HEK293 (cell line): ENCODE measurements around the gene CAV1.

Experiments
- CTCF ChIA-PET: fragments of 350-600 bp; formaldehyde crosslinking; extraction: SDS; loops from one replicate; lab custom pipeline; 2021; ENCODE audit warnings: antibody characterized with exemption; lab: Yijun Ruan, JAX
- POLR2A ChIA-PET: fragments of 300-600 bp; formaldehyde crosslinking; extraction: SDS; loops from one replicate; lab custom pipeline; 2020; ENCODE audit warnings: antibody characterized with exemption, inconsistent platforms; lab: Yijun Ruan, JAX
- H3K27ac ChIP-seq: fragments of 200-500 bp; sonication (Bioruptor generic); 2 replicates; pipeline ENCODE4 v1.5.1; 2014; ENCODE audit warnings: low read depth, low read length, control low read depth, inconsistent platforms; ENCODE audit errors: extremely low read depth
- H3K36me3 ChIP-seq, 2 experiments: fragments of 200-500 bp in 1 of 2; sonication (Bioruptor generic) in 1 of 2; 1 replicate in 1 of 2; 2 replicates in 1 of 2; pipeline ENCODE4 v1.5.1; 2014 to 2017; ENCODE audit warnings: inconsistent platforms in 2 of 2, low read length in 2 of 2; ENCODE audit not compliant: control insufficient read depth in 2 of 2, insufficient read depth in 1 of 2
- H3K4me1 ChIP-seq: fragments of 200-500 bp; sonication (Bioruptor generic); 2 replicates; pipeline ENCODE4 v1.5.1; 2014; ENCODE audit warnings: mild to moderate bottlenecking, low read length, inconsistent platforms; ENCODE audit not compliant: control insufficient read depth, insufficient read depth
- H3K4me3 ChIP-seq: 2 replicates; pipeline ENCODE4 v1.5.1; 2011; ENCODE audit warnings: low read depth, mild to moderate bottlenecking, control low read depth, low read length, moderate library complexity
- H3K9me3 ChIP-seq: fragments of 200-500 bp; sonication (Bioruptor generic); 2 replicates; pipeline ENCODE4 v1.5.1; 2014; ENCODE audit warnings: low read depth, low read length, inconsistent platforms; ENCODE audit not compliant: control insufficient read depth, insufficient read depth
- EGR2 ChIP-seq: fragments of 450-650 bp; formaldehyde crosslinking; IDR thresholded peaks from 2 replicates; pipeline ENCODE4 v1.5.1; 2016; ENCODE audit warnings: low read depth, missing biosample characterization, missing genetic modification characterization
- HOXD13 ChIP-seq: sonication (generic); formaldehyde crosslinking; IDR thresholded peaks from 2 replicates; pipeline ENCODE4 v1.8.0; 2022; ENCODE audit warnings: missing genetic modification reagents, borderline replicate concordance
- MZF1 ChIP-seq: fragments of 450-650 bp; formaldehyde crosslinking; IDR thresholded peaks from 2 replicates; pipeline ENCODE4 v1.5.1; 2017; ENCODE audit warnings: missing biosample characterization, missing genetic modification characterization, borderline replicate concordance
- PRDM1 ChIP-seq: fragments of 450-650 bp; formaldehyde crosslinking; IDR thresholded peaks from 2 replicates; pipeline ENCODE4; 2016; ENCODE audit warnings: missing biosample characterization, missing genetic modification characterization
- REPIN1 ChIP-seq: fragments of 450-650 bp; formaldehyde crosslinking; IDR thresholded peaks from 2 replicates; pipeline ENCODE4 v1.5.1; 2017; ENCODE audit warnings: missing biosample characterization, missing genetic modification characterization, low read depth
- SP2 ChIP-seq: fragments of 450-650 bp; formaldehyde crosslinking; IDR thresholded peaks from 2 replicates; pipeline ENCODE4 v1.5.1; 2016; ENCODE audit warnings: missing biosample characterization, missing genetic modification characterization
- SP7 ChIP-seq: fragments of 450-650 bp; formaldehyde crosslinking; IDR thresholded peaks from 2 replicates; pipeline ENCODE4 v1.5.1; 2016; ENCODE audit warnings: missing biosample characterization, missing genetic modification characterization
- TCF7L2 ChIP-seq: IDR thresholded peaks from 2 replicates; pipeline ENCODE4 v1.6.1; 2011; ENCODE audit warnings: low read depth, mild to moderate bottlenecking, inconsistent platforms, low read length, moderate library complexity, borderline replicate concordance
- ZBTB17 ChIP-seq: fragments of 450-650 bp; formaldehyde crosslinking; IDR thresholded peaks from 2 replicates; pipeline ENCODE4 v1.5.1; 2016; ENCODE audit warnings: missing biosample characterization, missing genetic modification characterization
- ZFP37 ChIP-seq: fragments of 450-650 bp; formaldehyde crosslinking; IDR thresholded peaks from 2 replicates; pipeline ENCODE4 v1.5.1; 2016; ENCODE audit warnings: missing biosample characterization, missing genetic modification characterization
- ZFP69B ChIP-seq: fragments of 450-650 bp; formaldehyde crosslinking; IDR thresholded peaks from 2 replicates; pipeline ENCODE4 v1.5.1; 2016; ENCODE audit warnings: missing biosample characterization, missing genetic modification characterization
- ZNF10 ChIP-seq: fragments of 450-650 bp; formaldehyde crosslinking; IDR thresholded peaks from 2 replicates; pipeline ENCODE4 v1.5.1; 2017; ENCODE audit warnings: missing biosample characterization, missing genetic modification characterization
- ZNF155 ChIP-seq: fragments of 450-650 bp; formaldehyde crosslinking; IDR thresholded peaks from 2 replicates; pipeline ENCODE4 v1.5.1; 2016; ENCODE audit warnings: missing biosample characterization, missing genetic modification characterization
- ZNF174 ChIP-seq: fragments of 450-650 bp; formaldehyde crosslinking; IDR thresholded peaks from 2 replicates; pipeline ENCODE4 v1.5.0; 2017; ENCODE audit warnings: missing biosample characterization, mild to moderate bottlenecking, missing genetic modification characterization
- ZNF473 ChIP-seq: fragments of 450-650 bp; formaldehyde crosslinking; IDR thresholded peaks from 2 replicates; pipeline ENCODE4 v1.5.1; 2017; ENCODE audit warnings: missing biosample characterization, missing genetic modification characterization
- ZNF548 ChIP-seq: fragments of 450-650 bp; formaldehyde crosslinking; IDR thresholded peaks from 2 replicates; pipeline ENCODE4 v1.5.1; 2016; ENCODE audit warnings: missing biosample characterization, missing genetic modification characterization
- ZNF558 ChIP-seq: fragments of 450-650 bp; formaldehyde crosslinking; IDR thresholded peaks from 2 replicates; pipeline ENCODE4 v1.5.1; 2016; ENCODE audit warnings: missing biosample characterization, missing genetic modification characterization
- ZNF560 ChIP-seq: fragments of 450-650 bp; formaldehyde crosslinking; IDR thresholded peaks from 2 replicates; pipeline ENCODE4 v1.5.1; 2017; ENCODE audit warnings: missing biosample characterization, missing genetic modification characterization, borderline replicate concordance
- ZXDB ChIP-seq: fragments of 450-650 bp; formaldehyde crosslinking; IDR thresholded peaks from 2 replicates; pipeline ENCODE4 v1.5.1; 2016; ENCODE audit warnings: missing biosample characterization, missing genetic modification characterization
- TF ChIP-seq, protein P1 (sequence below): fragments of 450-650 bp; formaldehyde crosslinking; IDR thresholded peaks from 2 replicates; pipeline ENCODE4 v1.5.1; 2016; ENCODE audit warnings: missing biosample characterization, missing genetic modification characterization
- TF ChIP-seq, protein P2 (sequence below): fragments of 450-650 bp; IDR thresholded peaks from 2 replicates; pipeline ENCODE4 v1.5.1; 2018; ENCODE audit warnings: missing biosample characterization, missing genetic modification characterization
- TF ChIP-seq, protein P3 (sequence below): fragments of 450-650 bp; formaldehyde crosslinking; IDR thresholded peaks from 2 replicates; pipeline ENCODE4 v1.5.1; 2017; ENCODE audit warnings: missing biosample characterization, missing genetic modification characterization
- TF ChIP-seq, protein P4 (sequence below): fragments of 450-650 bp; formaldehyde crosslinking; IDR thresholded peaks from 2 replicates; pipeline ENCODE4 v1.5.1; 2017; ENCODE audit warnings: missing biosample characterization, missing genetic modification characterization

Gene CAV1

DNA sequence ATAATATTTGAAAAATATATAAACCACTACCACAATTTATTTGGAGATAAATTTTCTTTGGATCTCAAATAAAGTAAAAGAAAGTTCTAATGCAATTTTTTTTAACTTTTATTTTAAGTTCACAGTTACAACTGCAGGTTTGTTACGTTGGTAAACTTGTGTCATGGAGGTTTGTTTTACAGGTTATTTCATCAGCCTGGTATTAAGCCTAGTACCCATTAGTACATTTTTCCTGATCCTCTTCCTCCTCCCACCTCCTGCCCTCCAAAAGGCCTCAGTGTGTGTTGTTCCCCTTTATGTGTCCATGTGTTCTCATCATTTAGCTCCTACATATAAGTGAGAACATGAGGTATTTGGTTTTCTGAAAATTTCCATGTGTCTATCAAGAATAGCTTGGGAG lies 54.5 kb downstream of the CAV1 start:
- ChIA-PET POLR2A (no interaction called here), CTCF (no interaction called here)
- Histone ChIP-seq H3K36me3 (no peaks in the 10 kb centered on the region), H3K27ac (no peak overlapping the region), H3K4me3 (no peak overlapping the region), H3K9me3 (no peaks in the 10 kb centered on the region), H3K4me1 (peaks cover 5% of the 10 kb centered on the region; the same call in 1 of the 2 replicates)
- TF ChIP-seq MZF1 (no peak), HOXD13 (CRISPR knock-in tag) (no peak), SP7 (tag by site-specific recombination) (no peak), ZNF558 (tag by site-specific recombination) (no peak), ZNF548 (no peak), SP2 (tag by site-specific recombination) (no peak), REPIN1 (tag by site-specific recombination) (no peak), ZNF560 (no peak), EGR2 (tag by site-specific recombination) (no peak)

DNA sequence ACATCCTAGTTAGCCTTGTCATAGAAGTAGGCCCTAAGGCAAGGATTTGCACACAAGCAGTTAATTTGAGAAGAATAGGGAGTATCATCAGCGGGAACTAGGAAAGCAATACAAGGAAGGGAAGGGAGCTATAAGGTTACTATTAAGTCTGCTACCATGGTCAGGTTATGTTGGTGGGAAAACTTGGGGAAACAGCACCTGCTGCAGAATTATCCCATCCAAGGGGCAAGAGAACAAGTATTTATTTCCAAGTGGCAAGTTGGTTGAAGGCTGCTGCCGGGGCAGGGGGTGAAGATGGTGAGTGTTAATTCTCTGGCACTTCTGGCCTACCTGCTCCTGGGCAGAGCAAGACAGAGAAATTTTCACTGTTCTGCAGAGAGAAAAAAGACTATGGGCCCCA lies 55.0 kb downstream of the CAV1 start:
- TF ChIP-seq ZXDB (tag by site-specific recombination): no peak
- no peak for TF ChIP-seq ZFP37 (tag by site-specific recombination)
- TF ChIP-seq, protein P1, sequence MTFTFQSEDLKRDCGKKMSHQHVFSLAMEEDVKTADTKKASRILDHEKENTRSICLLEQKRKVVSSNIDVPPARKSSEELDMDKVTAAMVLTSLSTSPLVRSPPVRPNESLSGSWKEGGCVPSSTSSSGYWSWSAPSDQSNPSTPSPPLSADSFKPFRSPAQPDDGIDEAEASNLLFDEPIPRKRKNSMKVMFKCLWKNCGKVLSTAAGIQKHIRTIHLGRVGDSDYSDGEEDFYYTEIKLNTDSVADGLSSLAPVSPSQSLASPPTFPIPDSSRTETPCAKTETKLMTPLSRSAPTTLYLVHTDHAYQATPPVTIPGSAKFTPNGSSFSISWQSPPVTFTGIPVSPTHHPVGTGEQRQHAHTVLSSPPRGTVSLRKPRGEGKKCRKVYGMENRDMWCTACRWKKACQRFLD (tag by site-specific recombination): no peak
- TF ChIP-seq, protein P2, sequence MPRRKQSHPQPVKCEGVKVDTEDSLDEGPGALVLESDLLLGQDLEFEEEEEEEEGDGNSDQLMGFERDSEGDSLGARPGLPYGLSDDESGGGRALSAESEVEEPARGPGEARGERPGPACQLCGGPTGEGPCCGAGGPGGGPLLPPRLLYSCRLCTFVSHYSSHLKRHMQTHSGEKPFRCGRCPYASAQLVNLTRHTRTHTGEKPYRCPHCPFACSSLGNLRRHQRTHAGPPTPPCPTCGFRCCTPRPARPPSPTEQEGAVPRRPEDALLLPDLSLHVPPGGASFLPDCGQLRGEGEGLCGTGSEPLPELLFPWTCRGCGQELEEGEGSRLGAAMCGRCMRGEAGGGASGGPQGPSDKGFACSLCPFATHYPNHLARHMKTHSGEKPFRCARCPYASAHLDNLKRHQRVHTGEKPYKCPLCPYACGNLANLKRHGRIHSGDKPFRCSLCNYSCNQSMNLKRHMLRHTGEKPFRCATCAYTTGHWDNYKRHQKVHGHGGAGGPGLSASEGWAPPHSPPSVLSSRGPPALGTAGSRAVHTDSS (tag by site-specific recombination): no peak
- no peak for TF ChIP-seq ZFP69B
- TF ChIP-seq, protein P3, sequence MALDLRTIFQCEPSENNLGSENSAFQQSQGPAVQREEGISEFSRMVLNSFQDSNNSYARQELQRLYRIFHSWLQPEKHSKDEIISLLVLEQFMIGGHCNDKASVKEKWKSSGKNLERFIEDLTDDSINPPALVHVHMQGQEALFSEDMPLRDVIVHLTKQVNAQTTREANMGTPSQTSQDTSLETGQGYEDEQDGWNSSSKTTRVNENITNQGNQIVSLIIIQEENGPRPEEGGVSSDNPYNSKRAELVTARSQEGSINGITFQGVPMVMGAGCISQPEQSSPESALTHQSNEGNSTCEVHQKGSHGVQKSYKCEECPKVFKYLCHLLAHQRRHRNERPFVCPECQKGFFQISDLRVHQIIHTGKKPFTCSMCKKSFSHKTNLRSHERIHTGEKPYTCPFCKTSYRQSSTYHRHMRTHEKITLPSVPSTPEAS (tag by site-specific recombination): no peak
- no peak for TF ChIP-seq PRDM1 (tag by site-specific recombination)
- TF ChIP-seq ZNF174 (tag by site-specific recombination): no peak
- no peak for TF ChIP-seq ZNF155 (tag by site-specific recombination)
- no peak for TF ChIP-seq ZBTB17
- no peak for TF ChIP-seq TCF7L2
- TF ChIP-seq, protein P4, sequence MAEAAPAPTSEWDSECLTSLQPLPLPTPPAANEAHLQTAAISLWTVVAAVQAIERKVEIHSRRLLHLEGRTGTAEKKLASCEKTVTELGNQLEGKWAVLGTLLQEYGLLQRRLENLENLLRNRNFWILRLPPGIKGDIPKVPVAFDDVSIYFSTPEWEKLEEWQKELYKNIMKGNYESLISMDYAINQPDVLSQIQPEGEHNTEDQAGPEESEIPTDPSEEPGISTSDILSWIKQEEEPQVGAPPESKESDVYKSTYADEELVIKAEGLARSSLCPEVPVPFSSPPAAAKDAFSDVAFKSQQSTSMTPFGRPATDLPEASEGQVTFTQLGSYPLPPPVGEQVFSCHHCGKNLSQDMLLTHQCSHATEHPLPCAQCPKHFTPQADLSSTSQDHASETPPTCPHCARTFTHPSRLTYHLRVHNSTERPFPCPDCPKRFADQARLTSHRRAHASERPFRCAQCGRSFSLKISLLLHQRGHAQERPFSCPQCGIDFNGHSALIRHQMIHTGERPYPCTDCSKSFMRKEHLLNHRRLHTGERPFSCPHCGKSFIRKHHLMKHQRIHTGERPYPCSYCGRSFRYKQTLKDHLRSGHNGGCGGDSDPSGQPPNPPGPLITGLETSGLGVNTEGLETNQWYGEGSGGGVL (tag by site-specific recombination): no peak
- no peak for TF ChIP-seq ZNF473 (tag by site-specific recombination)
- no peak for TF ChIP-seq ZNF10
- TF ChIP-seq, all 188 proteins: peak for 0
- Histone ChIP-seq H3K27ac (no peak overlapping the region), H3K36me3 (no peaks in the 10 kb centered on the region), H3K4me3 (no peak overlapping the region), H3K4me1 (peaks cover 5% of the 10 kb centered on the region; the same call in 1 of the 2 replicates), H3K9me3 (no peaks in the 10 kb centered on the region)
- POLR2A ChIA-PET: no interaction called here
- CTCF ChIA-PET: no interaction called here
